HCT116 (cell line): Measurements from ENCODE around the gene FAM13C. TPM values are rescaled to one million over a fixed set of nuclear protein-coding genes. Genes with fewer than 3 reads are reported as not detected.

Experiments
- ATAC-seq: fragments of 200-7000 bp; cut with Tn5 transposase; 2 replicates; pipeline ENCODE4 v1.9.1; 2020; ENCODE audit warnings: mild to moderate bottlenecking, moderate library complexity
- BruUV-seq: library from RNA; stranded (reverse); fragments of 400-500 nt; replicated peaks from 2 replicates; lab custom pipeline; 2021; lab: Mats Ljungman, UMichigan
- CTCF ChIA-PET: fragments of 300-600 bp; sonication (Branson Sonifier 250); formaldehyde crosslinking; loops from one replicate; lab custom pipeline; 2021; ENCODE audit warnings: antibody characterized with exemption; lab: Charles Lee
- POLR2A ChIA-PET: fragments of 300-600, 350-600 bp; sonication (Branson Sonifier 250); formaldehyde crosslinking; loops from one replicate; lab custom pipeline; 2021; ENCODE audit warnings: antibody characterized with exemption; lab: Charles Lee
- RAD21 ChIA-PET, 2 experiments: fragments of 300-600 bp; sonication (Branson Sonifier 250); formaldehyde crosslinking; loops; one replicate each; lab custom pipeline; 2023; ENCODE audit warnings: low total read pairs in 2 of 2; ENCODE audit not compliant: uncharacterized antibody in 2 of 2, unreplicated experiment in 2 of 2, low non-redundant PET in 1 of 2; lab: Charles Lee
- DNase-seq: peaks from one replicate; pipeline ENCODE4 v3.0.0-alpha.2; 2010; ENCODE audit warnings: low read depth, low spot score
- H2AFZ ChIP-seq: fragments of 200-600 bp; shearing (Covaris generic), sonication (generic); 2 replicates; pipeline ENCODE4 v1.6.1; 2017; ENCODE audit warnings: low read depth, mixed run types, mixed read lengths, antibody characterized with exemption, low read length; ENCODE audit not compliant: poor library complexity, severe bottlenecking
- H3K27ac ChIP-seq: 2 replicates; pipeline ENCODE4 v1.5.1; 2012; ENCODE audit warnings: low read depth, low read length
- H3K27me3 ChIP-seq: fragments of 200-600 bp; sonication (generic); 2 replicates; pipeline ENCODE4 v1.6.1; 2016; ENCODE audit warnings: mixed run types, low read length, mixed read lengths; ENCODE audit not compliant: insufficient read depth
- H3K36me3 ChIP-seq, 2 experiments: fragments of 200-500 bp in 1 of 2; fragments of 200-600 bp in 1 of 2; sonication (Bioruptor generic) in 1 of 2; sonication (generic) in 1 of 2; 2 replicates each; pipeline versions ENCODE4 v1.5.1 to v1.6.1; 2014 to 2016; ENCODE audit warnings: low read length in 2 of 2, inconsistent platforms in 1 of 2, mixed read lengths in 1 of 2, mixed run types in 1 of 2; ENCODE audit not compliant: insufficient read depth in 2 of 2, control insufficient read depth in 1 of 2
- H3K4me1 ChIP-seq, 2 experiments: fragments of 200-600 bp in 1 of 2; sonication (generic) in 1 of 2; 2 replicates each; pipeline versions ENCODE4 v1.5.1 to v1.6.1; 2012 to 2017; ENCODE audit warnings: low read length in 2 of 2, inconsistent platforms in 1 of 2, mild to moderate bottlenecking in 1 of 2, mixed read lengths in 1 of 2, mixed run types in 1 of 2, moderate library complexity in 1 of 2; ENCODE audit not compliant: insufficient read depth in 2 of 2, control insufficient read depth in 1 of 2
- H3K4me2 ChIP-seq: fragments of 200-600 bp; sonication (generic); 2 replicates; pipeline ENCODE4 v1.6.1; 2017; ENCODE audit warnings: mixed run types, low read length, mixed read lengths
- H3K4me3 ChIP-seq, 2 experiments: fragments of 200-600 bp in 1 of 2; sonication (generic) in 1 of 2; replicated peaks in 1 of 2; 2 replicates each; pipeline ENCODE4 v1.5.1; 2011 to 2016; ENCODE audit warnings: low read length in 2 of 2, control low read depth in 1 of 2, low read depth in 1 of 2, mild to moderate bottlenecking in 1 of 2, mixed read lengths in 1 of 2, mixed run types in 1 of 2
- H3K79me2 ChIP-seq: fragments of 200-600 bp; sonication (generic); 2 replicates; pipeline ENCODE4 v1.6.1; 2017; ENCODE audit warnings: mild to moderate bottlenecking, mixed run types, low read length, moderate library complexity, mixed read lengths; ENCODE audit not compliant: insufficient read depth
- H3K9ac ChIP-seq: fragments of 200-600 bp; sonication (generic); 2 replicates; pipeline ENCODE4 v1.6.1; 2016; ENCODE audit warnings: low read length, mixed read lengths
- H3K9me2 ChIP-seq: fragments of 200-600 bp; sonication (generic), shearing (Covaris generic); 2 replicates; pipeline ENCODE4 v1.6.1; 2017; ENCODE audit warnings: mixed run types, mild to moderate bottlenecking, moderate library complexity; ENCODE audit not compliant: insufficient read depth
- H3K9me3 ChIP-seq, 2 experiments: fragments of 200-500 bp in 1 of 2; fragments of 200-600 bp in 1 of 2; sonication (Bioruptor generic) in 1 of 2; sonication (generic) in 1 of 2; 2 replicates each; pipeline ENCODE4 v1.6.1; 2014 to 2017; ENCODE audit warnings: low read length in 2 of 2, mixed read lengths in 2 of 2, inconsistent platforms in 1 of 2, low read depth in 1 of 2, mild to moderate bottlenecking in 1 of 2, mixed run types in 1 of 2, moderate library complexity in 1 of 2; ENCODE audit not compliant: control insufficient read depth in 1 of 2, insufficient read depth in 1 of 2
- H4K20me1 ChIP-seq: fragments of 200-600 bp; sonication (generic), shearing (Covaris generic); 2 replicates; pipeline ENCODE4 v1.6.1; 2017; ENCODE audit warnings: mixed run types, mild to moderate bottlenecking, moderate library complexity; ENCODE audit not compliant: insufficient read depth
- ATF3 ChIP-seq: IDR thresholded peaks from 2 replicates; pipeline ENCODE4 v1.6.1; 2012
- ELF1 ChIP-seq: IDR thresholded peaks from 2 replicates; pipeline ENCODE4 v1.6.1; 2012; ENCODE audit warnings: low read depth, borderline replicate concordance
- EZH2phosphoT487 ChIP-seq: fragments of 200-600 bp; IDR thresholded peaks from 2 replicates; pipeline ENCODE4 v1.6.1; 2018; ENCODE audit warnings: antibody characterized with exemption, borderline replicate concordance
- FOSL1 ChIP-seq: IDR thresholded peaks from 2 replicates; pipeline ENCODE4 v1.6.1; 2012; ENCODE audit warnings: low read depth
- REST ChIP-seq: IDR thresholded peaks from 2 replicates; pipeline ENCODE4 v1.6.1; 2012; ENCODE audit warnings: low read depth
- SIN3A ChIP-seq: IDR thresholded peaks from 2 replicates; pipeline ENCODE4 v1.6.1; 2012; ENCODE audit warnings: low read depth
- TCF7L2 ChIP-seq: IDR thresholded peaks from 2 replicates; pipeline ENCODE4 v1.7.0; 2011; ENCODE audit warnings: borderline replicate concordance, inconsistent platforms; ENCODE audit not compliant: insufficient read depth, insufficient read length; ENCODE audit errors: extremely low read depth
- intact Hi-C: fragments of 100-400 bp; cut with micrococcal nuclease; formaldehyde crosslinking; loops from 2 replicates; pipeline ENCODE4 v1.10.0; 2022
- total RNA-seq: library from RNA; stranded (reverse); gene quantifications from one replicate; pipeline ENCODE4 v1.2.1, GENCODE V29; 2021; ENCODE audit not compliant: unreplicated experiment

FAM13C gene
- total RNA-seq, 1 experiment from 2014 or later: 0.42 TPM

GRCh38 chr10:59244871-59245270 is 117.5 kb downstream of the FAM13C start:
- DNase-seq (no peak), ATAC-seq (no peak)
- Histone ChIP-seq H3K4me2 (no peak overlapping the region), H3K27ac (no peak overlapping the region), H3K9me2 (no peaks in the 10 kb centered on the region), H2AFZ (no peak overlapping the region), H3K4me1 (no peaks in the 10 kb centered on the region), H4K20me1 (no peaks in the 10 kb centered on the region), H3K4me3 (no peak overlapping the region), H3K27me3 (no peaks in the 10 kb centered on the region), H3K79me2 (no peaks in the 10 kb centered on the region), H3K36me3 (no peaks in the 10 kb centered on the region), H3K9ac (no peak overlapping the region), H3K9me3 (no peaks in the 10 kb centered on the region)
- intact Hi-C loops: loop anchor here (5.0 kb wide), 1 partner anchor 787 kb away; no protein-coding TSS in a partner anchor
- TF ChIP-seq REST: no peak
- no peak for TF ChIP-seq FOSL1
- TF ChIP-seq ELF1: no peak
- no peak for TF ChIP-seq EZH2phosphoT487
- TF ChIP-seq SIN3A: no peak
- ChIA-PET CTCF (no interaction called here), POLR2A (no interaction called here), RAD21 (no interaction called here)
- BruUV-seq: no TSS peak

- Histone ChIP-seq H3K4me3 (no peak overlapping the region), H3K9ac (no peak overlapping the region), H3K4me1 (no peaks in the 10 kb centered on the region), H3K9me3 (no peaks in the 10 kb centered on the region), H3K27me3 (no peaks in the 10 kb centered on the region), H3K36me3 (no peaks in the 10 kb centered on the region), H3K27ac (no peak overlapping the region), H3K79me2 (no peaks in the 10 kb centered on the region), H2AFZ (no peak overlapping the region), H3K4me2 (no peak overlapping the region), H3K9me2 (no peaks in the 10 kb centered on the region), H4K20me1 (no peaks in the 10 kb centered on the region)
- BruUV-seq: no TSS peak
- TF ChIP-seq TCF7L2 (no peak), ATF3 (no peak)
- CTCF ChIA-PET: no interaction called here
- RAD21 ChIA-PET: no interaction called here
- intact Hi-C loops: loop anchor here (5.0 kb wide), 1 partner anchor 789 kb away; no protein-coding TSS in a partner anchor
- POLR2A ChIA-PET: no interaction called here
- DNase-seq: no peak
- ATAC-seq: no peak
Measured at GRCh38 chr10:59243611-59244195, 118.6 kb downstream of the FAM13C start.
